Superior temporal gyrus (tissue), 1 donor: ENCODE results near the gene TSHZ2.

Experiments used
- DNase-seq: peaks from one replicate; pipeline ENCODE4 v3.0.0-alpha.2; 2016; ENCODE audit errors: extremely low spot score

Gene TSHZ2

DNA sequence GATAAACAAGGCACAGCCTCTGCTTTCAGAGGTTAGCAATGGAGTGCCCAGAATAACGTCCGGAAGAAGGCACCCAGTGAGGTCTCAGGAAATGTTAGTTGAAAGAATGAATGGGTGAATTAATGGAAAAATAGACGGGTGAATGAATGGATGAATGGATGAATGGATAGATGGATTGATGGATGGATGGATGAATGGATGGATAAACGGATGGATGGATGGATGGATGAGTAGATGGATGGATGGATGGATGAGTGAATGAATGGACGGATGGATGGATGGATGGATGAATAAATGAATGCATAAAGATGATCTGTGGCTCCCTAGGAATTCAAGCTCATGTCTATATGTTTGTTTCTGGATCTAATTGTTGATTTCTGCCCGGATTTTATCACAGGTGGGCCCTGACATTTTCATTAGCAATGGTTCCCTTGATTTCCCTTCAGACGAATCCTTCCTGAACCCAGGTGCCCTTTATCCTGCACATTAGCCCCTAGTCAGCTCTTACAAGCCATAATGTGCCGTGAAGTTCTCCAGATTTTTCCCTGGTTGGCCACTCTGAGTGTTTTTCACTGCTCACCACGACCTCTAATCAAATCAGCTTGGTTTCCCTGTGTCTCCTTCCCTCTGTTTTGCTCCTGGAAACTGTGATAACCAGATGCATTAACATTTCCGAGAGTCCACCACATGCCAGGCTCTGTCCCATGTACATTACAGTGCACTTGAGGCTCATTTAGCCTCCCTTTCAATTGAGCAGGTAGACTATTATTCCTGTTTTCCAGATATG lies 22.2 kb downstream of the TSHZ2 start:
- DNase-seq: no peak

DNA sequence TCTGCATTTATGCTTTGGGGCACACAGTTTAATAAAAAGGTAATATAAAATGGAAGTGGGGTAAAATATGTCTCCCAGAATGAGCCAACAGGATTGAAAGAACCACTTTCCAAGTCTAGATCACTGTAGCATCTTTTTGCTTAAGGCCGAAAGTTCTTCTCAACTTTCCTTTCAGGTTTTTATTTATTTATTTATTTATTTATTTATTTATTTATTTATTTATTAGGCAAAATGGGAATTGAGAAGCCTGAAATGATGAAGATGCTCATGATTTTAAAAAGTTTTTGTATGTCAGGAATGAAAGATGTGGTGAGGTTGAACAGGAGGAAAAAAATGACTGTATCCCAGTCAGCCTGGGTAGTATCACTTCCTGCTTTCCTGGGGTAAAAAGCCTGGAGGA lies 24.0 kb downstream of the TSHZ2 start:
- no peak for DNase-seq

DNA sequence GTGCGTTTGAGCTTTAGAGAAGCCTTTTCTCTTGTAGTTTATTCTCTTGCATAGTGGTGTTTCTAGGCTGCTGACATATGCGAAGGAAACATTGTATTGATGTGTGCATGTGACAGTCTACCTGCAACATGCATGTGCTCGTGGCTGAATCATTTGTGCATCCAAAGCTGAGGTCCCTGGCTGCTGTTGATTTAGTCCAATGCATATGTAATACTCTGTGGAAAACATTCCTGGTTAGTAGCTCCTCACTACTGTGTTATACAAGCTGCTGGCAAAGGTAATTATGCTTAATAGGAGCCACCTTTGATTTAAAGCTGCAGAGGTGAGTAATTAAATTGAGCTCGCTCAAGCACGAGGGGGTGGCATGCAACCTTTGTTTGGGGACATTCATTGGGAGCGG lies 24.5 kb downstream of the TSHZ2 start:
- DNase-seq: no peak

DNA sequence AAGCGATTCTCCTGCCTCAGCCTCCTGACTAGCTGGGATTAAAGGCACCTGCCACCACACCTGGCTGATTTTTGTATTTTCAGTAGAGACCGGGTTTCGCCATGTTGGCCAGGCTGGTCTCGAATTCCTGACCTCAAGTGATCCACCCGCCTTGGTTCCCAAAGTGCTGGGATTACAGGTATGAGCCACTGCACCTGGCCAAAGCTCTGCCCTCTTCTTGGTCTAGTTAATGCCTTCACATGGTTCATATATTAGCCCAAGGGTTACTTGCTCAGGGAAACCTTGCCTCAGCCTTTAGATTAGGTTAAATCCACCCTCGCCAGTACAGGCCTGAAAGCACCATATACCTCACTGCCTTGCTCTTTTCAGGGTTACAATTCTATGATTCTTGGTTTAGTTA lies 26.1 kb downstream of the TSHZ2 start:
- no peak for DNase-seq

DNA sequence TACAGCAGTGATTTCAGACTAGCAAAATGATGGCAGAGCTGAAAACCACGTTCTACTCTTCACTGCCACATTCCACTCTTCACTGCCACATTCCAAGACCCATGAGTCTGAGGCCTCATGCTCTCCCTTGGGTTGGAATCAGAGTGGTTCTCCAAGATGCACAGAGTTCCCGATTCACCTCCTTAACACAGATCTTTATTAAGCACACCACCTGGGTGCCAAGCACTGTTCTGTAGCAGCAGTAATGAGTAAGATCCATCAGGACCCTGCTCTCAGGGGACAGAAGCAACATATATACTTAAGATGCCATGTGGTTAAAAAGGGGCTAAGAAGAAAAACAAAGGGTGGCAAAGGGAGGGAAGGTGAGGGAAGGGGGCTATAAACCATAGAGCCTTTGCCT lies 26.9 kb downstream of the TSHZ2 start:
- no peak for DNase-seq

DNA sequence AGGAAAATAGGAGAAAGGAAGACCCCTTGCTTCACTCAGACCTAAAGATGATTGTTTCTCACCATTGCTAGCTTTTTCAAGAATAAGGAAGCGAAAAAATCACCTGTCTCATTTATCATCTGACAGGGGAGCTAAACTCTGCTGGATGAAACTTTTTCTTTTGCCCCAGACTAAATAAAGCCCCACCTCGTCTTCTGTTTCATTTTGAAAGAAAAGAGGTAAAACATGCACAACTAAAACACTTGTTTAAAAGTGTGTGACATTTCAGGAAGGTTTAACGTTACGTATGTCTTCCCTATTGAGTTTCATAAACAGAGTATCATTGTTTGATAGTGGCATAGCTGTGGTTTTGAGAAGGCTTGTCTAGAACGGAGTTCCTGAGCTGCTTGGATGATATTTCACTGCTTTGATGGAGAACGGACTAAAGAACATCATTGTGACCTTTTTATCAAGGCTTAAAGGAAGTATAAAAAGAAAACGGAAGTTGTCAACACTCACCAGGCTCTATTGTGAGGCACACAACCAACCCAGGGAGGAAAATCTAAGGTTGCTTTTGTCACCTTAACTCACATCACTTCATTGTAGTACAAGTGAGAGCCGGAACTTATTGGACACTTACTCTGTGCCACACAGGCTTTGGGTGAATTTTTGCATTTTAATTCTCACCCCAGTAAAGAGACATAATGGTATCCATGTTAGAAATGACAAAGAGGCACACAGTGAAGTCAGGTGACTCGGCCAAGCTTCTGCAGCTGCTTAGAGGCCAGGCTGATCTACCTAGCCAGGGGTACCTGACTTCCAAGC lies 29.5 kb downstream of the TSHZ2 start:
- no peak for DNase-seq

DNA sequence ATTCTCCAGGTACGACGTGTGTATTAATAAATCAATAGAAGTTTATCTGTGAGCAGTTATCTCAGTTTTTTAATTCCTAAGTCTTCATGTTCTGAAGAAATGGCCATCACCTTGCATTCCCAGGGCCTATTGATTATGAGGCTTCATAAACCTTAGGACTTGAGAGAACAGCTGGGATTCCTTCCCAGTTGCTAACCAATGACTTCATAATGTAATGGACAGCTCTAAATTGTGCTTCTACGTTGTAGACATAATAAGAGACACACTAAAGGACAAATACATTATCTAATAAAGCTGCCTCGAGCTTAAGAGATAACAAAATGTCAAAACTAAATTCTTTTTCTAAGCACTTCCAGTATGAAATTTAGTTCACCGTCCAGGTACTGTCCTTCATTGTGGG lies 30.6 kb downstream of the TSHZ2 start:
- no peak for DNase-seq

DNA sequence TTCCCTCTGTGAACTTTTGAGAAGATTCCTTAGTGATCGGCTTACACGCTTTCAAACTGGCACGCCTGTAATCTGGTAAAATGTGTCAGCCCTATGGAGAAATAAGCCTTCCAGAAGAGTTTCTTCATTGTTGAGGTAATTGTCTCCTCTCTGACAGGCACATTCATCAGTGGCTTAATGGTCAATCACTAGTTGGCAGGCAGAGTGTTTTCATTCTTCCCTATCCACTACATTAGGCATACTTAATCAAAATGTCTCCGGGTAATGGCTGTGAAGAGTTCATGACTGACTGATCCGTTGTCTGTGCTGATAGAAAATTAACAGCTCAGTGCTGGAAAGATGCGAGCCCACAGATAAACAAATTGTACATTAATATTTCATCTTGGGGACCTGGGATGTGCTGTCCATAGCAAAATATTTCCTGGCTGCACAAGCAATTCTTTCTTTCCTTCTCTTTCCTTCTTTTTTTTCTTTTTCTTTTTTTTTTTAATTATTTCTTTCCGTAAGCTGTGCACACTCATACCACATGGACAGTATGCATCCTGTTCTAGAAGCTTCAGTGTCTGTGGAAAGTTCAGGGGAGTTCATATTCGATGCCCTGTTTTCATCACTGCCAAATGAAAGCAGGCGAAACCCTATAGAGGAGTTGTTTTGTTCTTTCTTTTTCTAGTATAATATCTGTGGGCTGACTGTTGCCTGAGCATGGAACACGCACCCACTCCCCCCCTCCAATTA lies 31.4 kb downstream of the TSHZ2 start:
- no peak for DNase-seq

DNA sequence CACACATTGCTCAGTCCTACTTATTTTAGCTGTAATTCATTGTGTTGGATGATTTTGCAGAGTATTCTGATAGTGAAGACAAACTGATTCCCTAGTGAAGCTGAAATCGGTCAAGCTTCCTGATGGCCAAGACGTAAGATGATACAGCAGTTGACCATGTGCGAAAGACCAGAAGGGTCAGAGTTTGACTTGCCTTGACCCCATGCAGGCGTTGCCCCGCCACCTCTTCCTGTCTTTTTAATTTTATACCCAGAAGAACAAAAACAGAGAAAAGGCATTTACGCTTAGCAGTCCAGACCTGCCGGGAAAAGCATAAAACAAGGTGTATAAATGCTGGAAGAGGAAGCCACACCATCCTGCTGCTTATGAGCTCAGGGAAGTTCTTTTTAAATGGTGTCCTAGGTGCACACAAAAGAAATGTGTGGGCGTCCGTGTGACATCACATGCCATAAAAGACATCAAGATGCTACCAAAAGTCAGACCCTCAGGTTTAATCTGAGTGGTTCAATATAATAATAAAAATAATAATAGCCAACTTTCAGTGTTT lies 32.2 kb downstream of the TSHZ2 start:
- DNase-seq: no peak

DNA sequence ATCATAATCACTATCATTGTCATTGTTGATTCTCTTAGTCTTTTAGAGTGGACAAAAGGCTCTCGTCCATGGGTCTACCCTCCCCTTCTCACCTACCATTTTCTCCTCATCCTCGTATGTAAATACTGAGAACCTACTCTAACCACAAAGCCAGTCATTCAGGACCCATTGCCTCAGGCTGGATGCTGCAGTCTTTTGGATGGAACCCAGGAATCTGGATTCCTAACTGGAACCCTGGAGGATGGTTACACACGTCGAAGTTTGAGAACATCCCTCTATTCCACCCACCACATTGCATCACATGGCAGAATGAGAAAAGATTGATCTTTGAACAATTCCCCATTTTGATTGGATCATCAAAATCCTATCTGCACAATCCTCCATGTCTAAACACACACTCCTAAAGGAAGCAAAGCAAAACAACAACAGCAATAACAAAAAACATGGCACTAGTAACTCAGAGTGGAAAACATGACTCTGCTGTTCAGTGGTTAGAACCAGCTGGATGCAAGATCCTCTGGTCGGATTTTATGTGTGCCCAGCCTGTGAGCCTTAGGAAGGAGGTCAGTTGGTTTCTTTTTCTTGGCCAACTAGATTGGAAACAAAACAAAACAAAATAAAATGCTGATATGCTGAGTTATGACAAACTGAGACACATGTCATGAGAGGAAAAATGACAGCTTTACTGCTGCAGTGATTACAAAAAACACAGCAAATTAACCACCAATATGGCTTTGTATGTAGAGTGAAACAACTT lies 38.0 kb downstream of the TSHZ2 start:
- DNase-seq: no peak

DNA sequence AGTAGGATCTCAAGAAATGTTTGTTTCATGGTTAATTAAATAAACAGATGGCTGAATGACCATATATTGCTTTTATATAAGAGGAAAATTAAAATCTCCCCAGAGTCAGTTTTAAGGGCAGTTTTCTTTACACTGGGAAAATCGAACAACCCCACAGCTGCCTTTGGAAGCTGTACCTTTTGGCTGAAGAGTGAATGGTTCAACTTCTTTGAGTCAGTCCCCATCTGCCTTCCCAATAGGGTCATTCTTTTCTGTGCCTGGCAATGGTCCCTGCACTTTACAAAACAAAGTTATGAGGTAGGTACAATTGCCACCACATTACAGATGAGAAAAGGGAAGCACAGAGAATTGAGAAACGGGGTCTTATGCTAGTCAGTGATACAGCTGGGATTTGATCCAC lies 39.5 kb downstream of the TSHZ2 start:
- no peak for DNase-seq

DNA sequence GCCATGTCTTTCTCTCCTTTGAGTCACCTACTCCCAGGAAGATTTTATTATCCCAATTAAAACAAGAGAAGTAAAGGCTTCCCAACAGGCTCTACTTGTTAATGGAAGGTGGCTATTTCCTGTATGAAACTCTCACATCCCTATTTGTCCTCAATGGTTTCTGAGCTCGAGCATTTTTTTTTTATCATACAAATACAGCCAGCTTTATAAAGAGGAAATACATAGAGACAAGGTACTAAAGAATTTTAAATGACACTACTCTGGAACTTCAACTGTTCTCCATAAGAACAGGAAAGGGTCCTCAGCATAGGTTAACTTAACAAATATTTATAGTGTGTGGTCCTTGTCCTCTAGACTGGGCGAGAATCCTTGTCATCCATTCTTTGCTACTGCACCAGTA lies 41.0 kb downstream of the TSHZ2 start:
- DNase-seq: no peak

DNA sequence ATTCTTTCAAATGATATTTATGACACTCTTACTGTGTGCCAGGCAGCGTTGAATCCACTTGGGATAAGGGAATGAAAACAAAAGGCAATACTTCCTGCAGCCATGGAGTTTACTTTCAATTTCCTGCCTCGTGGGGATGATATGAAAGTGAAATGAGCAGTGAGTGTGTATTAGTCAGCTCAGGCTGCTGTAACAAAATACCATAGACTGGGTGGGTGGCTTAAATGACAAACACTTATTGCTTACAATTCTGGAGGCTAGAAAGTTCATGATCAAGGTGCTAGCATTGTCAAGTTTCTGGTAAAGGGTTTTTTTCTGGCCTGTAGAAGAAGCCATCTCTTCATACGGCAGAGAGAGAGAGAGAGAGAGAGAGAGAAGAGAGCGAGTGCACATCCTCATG lies 41.7 kb downstream of the TSHZ2 start:
- DNase-seq: no peak

DNA sequence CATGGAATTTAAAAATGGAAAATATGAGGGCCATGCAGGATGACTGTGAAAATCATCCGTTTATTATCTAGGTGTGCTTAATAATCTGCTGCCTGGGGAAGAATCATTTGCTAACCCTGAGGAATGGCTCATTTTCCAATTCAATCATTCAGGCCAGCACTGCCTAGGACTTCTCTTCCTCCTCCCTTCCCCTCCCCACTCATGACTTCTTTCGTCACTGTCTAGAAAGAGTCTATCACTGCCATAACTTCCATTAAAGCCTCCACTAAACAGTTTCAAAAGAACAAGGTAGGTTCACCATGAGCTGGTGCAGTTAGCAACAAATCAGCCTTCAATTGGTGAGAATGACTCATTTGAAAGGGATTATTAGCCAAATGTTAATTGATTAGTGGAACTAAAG lies 43.9 kb downstream of the TSHZ2 start:
- no peak for DNase-seq

DNA sequence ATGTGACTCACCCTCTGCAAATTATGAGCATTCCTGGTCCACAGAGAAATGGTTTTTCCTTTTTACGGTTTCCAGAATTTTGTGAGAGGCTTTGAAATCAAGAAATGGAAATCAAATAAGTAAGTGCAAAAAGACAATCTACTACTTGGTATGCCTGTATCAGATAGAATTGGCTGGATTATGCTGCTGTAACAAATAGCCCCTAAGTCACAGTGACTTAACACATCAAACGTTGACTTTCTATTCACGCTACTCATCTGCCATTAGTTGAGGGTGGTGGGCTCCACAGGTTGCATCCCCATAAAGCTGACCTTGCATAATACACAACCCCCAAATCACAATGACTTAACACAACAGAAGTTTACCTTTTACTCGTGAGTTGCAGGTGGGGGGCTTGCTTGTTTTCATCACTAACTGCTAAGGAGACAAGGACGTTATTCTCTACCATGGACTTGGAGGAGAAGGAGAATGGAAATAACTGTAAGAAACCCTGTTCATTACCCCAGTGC lies 44.4 kb downstream of the TSHZ2 start:
- DNase-seq: no peak

DNA sequence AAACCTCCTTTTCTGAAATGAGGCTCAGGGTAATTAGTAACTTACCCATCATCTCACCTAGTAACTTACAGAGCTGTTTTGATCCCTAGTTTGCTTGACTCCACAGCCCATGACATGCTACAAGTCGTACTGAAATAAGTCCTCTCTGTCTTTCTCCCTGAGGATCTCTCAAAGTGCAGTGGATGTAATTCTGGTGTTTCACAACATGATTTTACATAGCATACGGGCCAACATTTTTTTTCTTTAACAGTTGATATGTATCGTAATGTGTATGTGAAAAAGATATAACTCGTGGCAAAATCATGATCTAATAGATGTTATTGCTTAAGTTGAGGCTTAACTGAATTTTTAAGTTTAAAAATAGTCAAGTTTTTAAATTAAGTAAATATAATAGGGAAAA lies 45.0 kb downstream of the TSHZ2 start:
- DNase-seq: no peak

DNA sequence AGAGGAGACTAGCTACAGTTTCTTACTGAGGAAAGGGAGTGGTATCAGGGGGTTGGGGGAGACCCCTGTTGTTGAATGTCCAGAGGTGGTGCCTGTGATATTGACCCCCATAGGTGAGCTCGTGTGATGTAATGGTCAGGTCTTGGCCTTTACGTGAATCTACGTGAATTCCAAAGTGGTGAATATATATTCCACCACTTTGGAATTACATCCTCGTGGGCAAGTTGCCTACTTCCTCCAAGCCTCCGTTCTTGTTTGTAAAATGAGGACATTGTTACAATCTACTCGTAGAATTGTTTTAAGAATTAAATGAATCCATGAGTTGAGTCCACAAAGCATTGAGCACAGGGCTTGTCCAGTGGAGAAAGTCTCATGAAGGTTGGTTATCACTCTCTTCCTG lies 47.3 kb downstream of the TSHZ2 start:
- no peak for DNase-seq

DNA sequence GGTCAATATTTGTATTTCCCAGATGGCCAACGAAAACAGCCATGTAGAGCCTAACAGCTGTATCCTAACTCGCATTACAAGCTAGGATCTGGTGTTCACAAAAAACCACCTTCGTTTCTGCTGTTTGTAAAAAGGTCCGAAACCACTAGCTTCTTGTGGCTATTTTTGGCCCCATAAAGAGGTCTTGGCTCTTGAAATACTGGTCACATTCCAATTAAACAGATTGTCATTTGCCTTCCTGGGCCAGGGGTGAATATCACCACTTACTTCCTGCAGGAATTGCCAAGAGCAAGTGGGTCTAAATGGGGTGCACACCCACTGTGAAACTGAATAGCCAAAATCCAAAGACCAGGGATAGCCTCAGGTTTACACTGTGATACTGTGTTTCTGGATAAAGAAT lies 48.2 kb downstream of the TSHZ2 start:
- no peak for DNase-seq

DNA sequence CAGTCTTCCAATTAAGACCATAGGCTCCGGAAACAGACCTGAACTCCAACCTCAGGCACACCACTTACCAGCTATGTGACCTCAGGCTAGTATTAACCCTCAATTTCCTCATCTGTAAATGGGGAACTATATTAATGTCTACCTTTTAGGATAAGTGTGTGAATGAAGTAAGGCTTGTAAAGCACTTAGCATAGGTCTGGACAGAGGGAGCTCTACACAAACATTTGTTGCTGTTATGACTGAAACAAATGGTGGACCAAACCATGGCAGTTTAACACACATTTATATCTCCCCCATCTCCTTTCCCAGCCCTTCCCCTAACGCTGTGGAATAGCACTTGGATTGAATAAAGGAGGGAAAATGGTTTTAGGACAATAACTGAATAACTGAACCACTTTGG lies 48.7 kb downstream of the TSHZ2 start:
- DNase-seq: no peak

DNA sequence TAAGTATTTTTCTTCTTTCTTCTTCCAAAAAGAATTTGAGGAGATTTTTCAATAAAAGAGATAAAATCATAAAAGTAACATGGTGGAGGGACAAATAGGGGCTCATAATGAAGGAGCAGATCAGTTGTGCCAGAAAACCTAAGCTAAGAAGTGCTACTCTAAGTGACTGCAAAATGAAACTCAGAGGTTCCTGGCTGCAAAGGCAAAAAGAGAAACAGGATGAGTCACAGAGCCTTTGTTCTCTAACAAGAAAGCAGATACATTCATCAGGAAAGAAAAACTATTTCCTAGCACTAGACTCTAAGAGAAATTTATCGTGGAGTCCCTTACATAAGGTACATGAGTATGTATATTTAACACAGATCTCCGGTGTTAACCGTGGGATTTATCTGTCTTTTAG lies 49.8 kb downstream of the TSHZ2 start:
- DNase-seq: no peak

DNA sequence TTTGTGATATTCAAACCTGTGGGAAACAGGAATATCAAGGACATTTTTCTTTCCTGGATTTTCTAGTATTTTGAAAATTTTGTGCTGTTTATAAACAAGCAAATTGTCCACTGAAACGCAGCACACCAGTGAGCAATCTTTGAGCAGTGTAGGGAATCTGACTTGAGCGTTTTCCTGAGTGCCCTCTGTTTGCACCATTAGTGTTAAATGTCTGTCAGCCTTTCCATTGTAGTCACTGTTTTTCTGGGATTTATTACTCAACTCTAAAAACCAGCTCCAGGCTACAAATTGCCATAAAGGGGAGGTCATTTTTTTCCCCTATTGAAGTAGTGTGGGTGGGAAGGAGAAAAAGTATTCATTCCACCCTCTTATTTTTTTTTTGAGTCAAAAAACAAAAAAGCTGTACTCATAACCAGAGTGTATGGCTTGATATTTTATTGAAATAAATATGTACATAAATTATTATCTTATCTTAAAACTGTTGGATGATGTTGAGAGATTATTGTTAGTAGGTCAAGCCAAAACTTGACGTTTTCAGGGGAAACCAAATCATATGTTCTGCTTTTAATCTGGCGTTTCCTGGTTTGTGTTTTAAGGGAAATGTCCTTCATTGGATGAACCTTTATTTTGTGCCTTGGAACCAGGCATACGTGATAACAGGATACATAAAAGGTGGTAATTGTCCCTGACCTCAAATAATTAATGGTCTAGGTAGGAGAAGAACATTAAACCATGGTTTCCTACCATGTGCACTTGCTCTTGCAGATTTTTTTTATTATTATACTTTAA lies 51.8 kb downstream of the TSHZ2 start:
- no peak for DNase-seq
